ENCODE results near the gene TDRKH.

TDRKH gene

GRCh38 chr1:151779852-151780251 lies 10.4 kb downstream of the TDRKH start:
- ATAC-seq (ENCODE audit: insufficient read depth, low read depth) (no peak), DNase-seq (no peak)
- H3K9ac ChIP-seq (ENCODE audit: low read depth, low read length): no peak overlapping the region
- H3K79me2 ChIP-seq (ENCODE audit: insufficient read depth, low read length): peaks cover 2% of the 10 kb centered on the region
- H3K36me3 ChIP-seq (ENCODE audit: insufficient read depth, low read length): peaks cover 64% of the 10 kb centered on the region
- no peaks in the 10 kb centered on the region for H3K27me3 ChIP-seq (ENCODE audit: insufficient read depth, low read length, poor library complexity)
- H3K27ac ChIP-seq (ENCODE audit: low read length): no peak overlapping the region
- no peak overlapping the region for H3K4me2 ChIP-seq (ENCODE audit: insufficient read depth, low read length)
- H3K9me3 ChIP-seq (ENCODE audit: insufficient read depth, low read length, severe bottlenecking): no peaks in the 10 kb centered on the region
- no peaks in the 10 kb centered on the region for H3K4me1 ChIP-seq (ENCODE audit: insufficient read depth, low read length)
- H3K4me3 ChIP-seq (ENCODE audit: low read depth in 1 of 2, low read length in 2 of 2): no peak overlapping the region
- H2AFZ ChIP-seq (ENCODE audit: low read depth, low read length): no peak overlapping the region
- TF ChIP-seq EZH2 (IDR thresholded peaks at IDR 0.05; ENCODE audit: borderline replicate concordance, low read depth, low read length, severe bottlenecking): no peak
- TF ChIP-seq, protein P1, sequence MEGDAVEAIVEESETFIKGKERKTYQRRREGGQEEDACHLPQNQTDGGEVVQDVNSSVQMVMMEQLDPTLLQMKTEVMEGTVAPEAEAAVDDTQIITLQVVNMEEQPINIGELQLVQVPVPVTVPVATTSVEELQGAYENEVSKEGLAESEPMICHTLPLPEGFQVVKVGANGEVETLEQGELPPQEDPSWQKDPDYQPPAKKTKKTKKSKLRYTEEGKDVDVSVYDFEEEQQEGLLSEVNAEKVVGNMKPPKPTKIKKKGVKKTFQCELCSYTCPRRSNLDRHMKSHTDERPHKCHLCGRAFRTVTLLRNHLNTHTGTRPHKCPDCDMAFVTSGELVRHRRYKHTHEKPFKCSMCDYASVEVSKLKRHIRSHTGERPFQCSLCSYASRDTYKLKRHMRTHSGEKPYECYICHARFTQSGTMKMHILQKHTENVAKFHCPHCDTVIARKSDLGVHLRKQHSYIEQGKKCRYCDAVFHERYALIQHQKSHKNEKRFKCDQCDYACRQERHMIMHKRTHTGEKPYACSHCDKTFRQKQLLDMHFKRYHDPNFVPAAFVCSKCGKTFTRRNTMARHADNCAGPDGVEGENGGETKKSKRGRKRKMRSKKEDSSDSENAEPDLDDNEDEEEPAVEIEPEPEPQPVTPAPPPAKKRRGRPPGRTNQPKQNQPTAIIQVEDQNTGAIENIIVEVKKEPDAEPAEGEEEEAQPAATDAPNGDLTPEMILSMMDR (IDR thresholded peaks at IDR 0.05; ENCODE audit: borderline replicate concordance, extremely low read depth, low read length, poor library complexity, severe bottlenecking): no peak
- H4K20me1 ChIP-seq (ENCODE audit: insufficient read depth, low read length): no peaks in the 10 kb centered on the region

DNA sequence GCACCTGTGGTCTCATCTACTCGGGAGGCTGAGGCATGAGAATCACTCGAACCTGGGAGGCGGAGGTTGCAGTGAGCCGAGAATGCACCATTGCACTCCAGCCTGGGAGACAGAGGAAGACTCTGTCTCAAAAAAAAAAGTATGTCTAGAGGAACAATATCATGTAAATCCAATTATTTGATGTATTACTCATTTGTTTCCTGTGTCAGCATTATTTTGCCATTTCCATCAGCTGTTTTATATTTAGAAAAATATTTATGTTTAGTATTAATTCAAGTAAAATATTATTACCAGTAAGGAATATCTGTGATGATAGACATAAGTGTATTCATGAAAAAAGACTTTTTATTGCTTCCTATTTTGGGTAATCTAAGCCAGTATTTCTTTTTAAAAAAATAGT lies 13.0 kb downstream of the TDRKH start:
- DNase-seq: no peak
- Histone ChIP-seq H3K79me2 (ENCODE audit: insufficient read depth, low read length) (no peaks in the 10 kb centered on the region), H2AFZ (ENCODE audit: low read depth, low read length) (no peak overlapping the region), H3K27me3 (ENCODE audit: insufficient read depth, low read length, poor library complexity) (no peaks in the 10 kb centered on the region), H3K9me3 (ENCODE audit: insufficient read depth, low read length, severe bottlenecking) (no peaks in the 10 kb centered on the region), H3K36me3 (ENCODE audit: insufficient read depth, low read length) (peaks cover 80% of the 10 kb centered on the region), H3K9ac (ENCODE audit: low read depth, low read length) (no peak overlapping the region), H3K4me3 (ENCODE audit: low read depth in 1 of 2, low read length in 2 of 2) (no peak overlapping the region), H3K27ac (ENCODE audit: low read length) (no peak overlapping the region), H3K4me1 (ENCODE audit: insufficient read depth, low read length) (no peaks in the 10 kb centered on the region), H3K4me2 (ENCODE audit: insufficient read depth, low read length) (no peak overlapping the region), H4K20me1 (ENCODE audit: insufficient read depth, low read length) (no peaks in the 10 kb centered on the region)
- no peak for TF ChIP-seq EZH2 (IDR thresholded peaks at IDR 0.05; ENCODE audit: borderline replicate concordance, low read depth, low read length, severe bottlenecking)
- TF ChIP-seq, protein P1 (IDR thresholded peaks at IDR 0.05; ENCODE audit: borderline replicate concordance, extremely low read depth, low read length, poor library complexity, severe bottlenecking): no peak
- ATAC-seq (ENCODE audit: insufficient read depth, low read depth): no peak

DNA sequence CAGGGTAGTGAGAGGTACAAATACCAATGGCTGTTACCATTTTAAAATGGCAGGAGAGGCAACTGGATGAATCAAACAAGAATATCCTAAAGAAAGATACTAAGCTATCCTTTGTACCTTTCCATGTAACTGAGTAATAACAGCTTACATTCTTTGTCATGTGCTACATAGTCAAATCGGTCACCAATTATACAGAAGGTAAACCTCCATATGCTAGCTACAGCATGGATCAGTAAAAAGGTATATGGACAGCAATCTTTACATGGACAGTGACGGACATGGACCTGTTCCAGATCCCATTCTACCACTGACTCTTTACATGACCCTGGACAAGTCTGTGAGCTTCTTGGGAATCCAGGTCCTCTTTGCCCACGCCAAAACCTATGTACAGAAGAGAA lies 13.6 kb downstream of the TDRKH start:
- no peak overlapping the region for H2AFZ ChIP-seq (ENCODE audit: low read depth, low read length)
- TF ChIP-seq EZH2 (IDR thresholded peaks at IDR 0.05; ENCODE audit: borderline replicate concordance, low read depth, low read length, severe bottlenecking): no peak
- TF ChIP-seq, protein P1 (IDR thresholded peaks at IDR 0.05; ENCODE audit: borderline replicate concordance, extremely low read depth, low read length, poor library complexity, severe bottlenecking): no peak
- no peak overlapping the region for H3K9ac ChIP-seq (ENCODE audit: low read depth, low read length)
- DNase-seq: no peak
- H3K36me3 ChIP-seq (ENCODE audit: insufficient read depth, low read length): peaks cover 78% of the 10 kb centered on the region
- H3K4me2 ChIP-seq (ENCODE audit: insufficient read depth, low read length): no peak overlapping the region
- H3K27me3 ChIP-seq (ENCODE audit: insufficient read depth, low read length, poor library complexity): no peaks in the 10 kb centered on the region
- no peak overlapping the region for H3K4me3 ChIP-seq (ENCODE audit: low read depth in 1 of 2, low read length in 2 of 2)
- no peaks in the 10 kb centered on the region for H3K4me1 ChIP-seq (ENCODE audit: insufficient read depth, low read length)
- H3K27ac ChIP-seq (ENCODE audit: low read length): no peak overlapping the region
- ATAC-seq (ENCODE audit: insufficient read depth, low read depth): no peak
- no peaks in the 10 kb centered on the region for H3K79me2 ChIP-seq (ENCODE audit: insufficient read depth, low read length)
- no peaks in the 10 kb centered on the region for H3K9me3 ChIP-seq (ENCODE audit: insufficient read depth, low read length, severe bottlenecking)
- H4K20me1 ChIP-seq (ENCODE audit: insufficient read depth, low read length): no peaks in the 10 kb centered on the region

Data from DND-41 (cell line).